Mesenteric fat pad (tissue), 1 donor: Measurements from ENCODE around the gene APOBEC3H. TPM values are rescaled to one million over a fixed set of nuclear protein-coding genes. Genes with fewer than 3 reads are reported as not detected.

Experiments used
- DNase-seq: peaks from one replicate; pipeline ENCODE4 v3.0.0-alpha.2; 2020; ENCODE audit warnings: low spot score
- total RNA-seq: library from RNA; stranded (reverse); fragmentation: NEBNext Ultra II Directional; extraction: Animal tissue kit (Norgen Biotek cat#: 25700); gene quantifications from one replicate; pipeline ENCODE4 v1.2.1, GENCODE V29; 2021
- donor health status: DM: yes; HTN: yes; CAD: no.

Gene APOBEC3H
- total RNA-seq, 1 donor from 2014 or later = not detected

- DNase-seq = no peak
Measured at GRCh38 chr22:39108487-39108886, 11.4 kb downstream of the APOBEC3H start.

- no peak for DNase-seq
Measured at GRCh38 chr22:39109361-39109760, 12.3 kb downstream of the APOBEC3H start.

GRCh38 chr22:39110631-39111561 lies 13.9 kb downstream of the APOBEC3H start:
- no peak for DNase-seq

- no peak for DNase-seq
Measured at GRCh38 chr22:39114112-39114511, 17.1 kb downstream of the APOBEC3H start.

- no peak for DNase-seq
Measured at GRCh38 chr22:39115570-39115969, 18.5 kb downstream of the APOBEC3H start.

GRCh38 chr22:39115977-39116621 lies 19.1 kb downstream of the APOBEC3H start:
- DNase-seq = no peak

GRCh38 chr22:39117585-39118191 lies 20.6 kb downstream of the APOBEC3H start:
- DNase-seq = no peak

GRCh38 chr22:39120983-39121382 lies 23.9 kb downstream of the APOBEC3H start:
- no peak for DNase-seq

GRCh38 chr22:39122772-39123470 lies 25.9 kb downstream of the APOBEC3H start:
- DNase-seq = no peak

GRCh38 chr22:39123751-39124581 lies 26.9 kb downstream of the APOBEC3H start:
- no peak for DNase-seq

- no peak for DNase-seq
Measured at GRCh38 chr22:39125622-39126021, 28.6 kb downstream of the APOBEC3H start.

GRCh38 chr22:39128508-39128907 lies 31.5 kb downstream of the APOBEC3H start:
- DNase-seq = no peak

GRCh38 chr22:39129081-39129480 lies 32.0 kb downstream of the APOBEC3H start:
- no peak for DNase-seq

- DNase-seq = no peak
Measured at GRCh38 chr22:39129746-39130145, 32.7 kb downstream of the APOBEC3H start.

GRCh38 chr22:39130152-39130704 lies 33.2 kb downstream of the APOBEC3H start:
- no peak for DNase-seq

GRCh38 chr22:39130892-39131855 lies 34.1 kb downstream of the APOBEC3H start:
- no peak for DNase-seq

GRCh38 chr22:39132281-39132680 lies 35.2 kb downstream of the APOBEC3H start:
- DNase-seq = no peak

GRCh38 chr22:39132871-39133524 lies 36.0 kb downstream of the APOBEC3H start:
- DNase-seq = no peak
